HEK293 (cell line): ENCODE results near the gene LOXL1.
A peak's percentile ranks its signal among the peaks of the same experiment; 100 is the strongest.

ENCODE experiments used
- BCL11B ChIP-seq: fragments of 450-650 bp; formaldehyde crosslinking; IDR thresholded peaks from 2 replicates; pipeline ENCODE4 v1.5.1; 2016; ENCODE audit warnings: low read depth, missing biosample characterization, missing genetic modification characterization
- GFI1B ChIP-seq: fragments of 450-650 bp; formaldehyde crosslinking; IDR thresholded peaks from 2 replicates; pipeline ENCODE4 v1.5.1; 2016; ENCODE audit warnings: missing biosample characterization, missing genetic modification characterization
- HIC1 ChIP-seq: fragments of 450-650 bp; formaldehyde crosslinking; IDR thresholded peaks from 2 replicates; pipeline ENCODE4 v1.5.1; 2016; ENCODE audit warnings: missing biosample characterization, missing genetic modification characterization
- PRDM1 ChIP-seq: fragments of 450-650 bp; formaldehyde crosslinking; IDR thresholded peaks from 2 replicates; pipeline ENCODE4; 2016; ENCODE audit warnings: missing biosample characterization, missing genetic modification characterization
- PRDM10 ChIP-seq: fragments of 450-650 bp; formaldehyde crosslinking; IDR thresholded peaks from 2 replicates; pipeline ENCODE4 v1.5.1; 2016; ENCODE audit warnings: missing biosample characterization, missing genetic modification characterization
- SETDB1 ChIP-seq: IDR thresholded peaks from one replicate; pipeline ENCODE4 v1.6.1; 2017; ENCODE audit warnings: mild to moderate bottlenecking, low read length, moderate library complexity, mixed read lengths; ENCODE audit not compliant: insufficient read length
- SP3 ChIP-seq: fragments of 450-650 bp; formaldehyde crosslinking; IDR thresholded peaks from 2 replicates; pipeline ENCODE4 v1.5.1; 2016; ENCODE audit warnings: missing biosample characterization, missing genetic modification characterization
- TRIM28 ChIP-seq: IDR thresholded peaks from 2 replicates; pipeline ENCODE4 v1.6.1; 2011; ENCODE audit warnings: low read length, control low read depth, borderline replicate concordance
- WT1 ChIP-seq: fragments of 450-650 bp; formaldehyde crosslinking; IDR thresholded peaks from 2 replicates; pipeline ENCODE4 v1.5.1; 2016; ENCODE audit warnings: missing biosample characterization, missing genetic modification characterization
- YY1 ChIP-seq: fragments of 450-650 bp; formaldehyde crosslinking; IDR thresholded peaks from 2 replicates; pipeline ENCODE4 v1.5.1; 2018; ENCODE audit warnings: missing biosample characterization, missing genetic modification characterization
- ZBTB21 ChIP-seq: fragments of 450-650 bp; formaldehyde crosslinking; IDR thresholded peaks from 2 replicates; pipeline ENCODE4 v1.5.1; 2017; ENCODE audit warnings: missing biosample characterization, missing genetic modification characterization
- ZNF112 ChIP-seq: fragments of 450-650 bp; formaldehyde crosslinking; IDR thresholded peaks from 2 replicates; pipeline ENCODE4 v1.5.0; 2017; ENCODE audit warnings: missing biosample characterization, missing genetic modification characterization
- ZNF114 ChIP-seq: fragments of 450-650 bp; formaldehyde crosslinking; IDR thresholded peaks from 2 replicates; pipeline ENCODE4 v1.5.0; 2017; ENCODE audit warnings: missing biosample characterization, missing genetic modification characterization
- ZNF133 ChIP-seq: fragments of 450-650 bp; formaldehyde crosslinking; IDR thresholded peaks from 2 replicates; pipeline ENCODE4 v1.5.1; 2016; ENCODE audit warnings: missing biosample characterization, missing genetic modification characterization
- ZNF155 ChIP-seq: fragments of 450-650 bp; formaldehyde crosslinking; IDR thresholded peaks from 2 replicates; pipeline ENCODE4 v1.5.1; 2016; ENCODE audit warnings: missing biosample characterization, missing genetic modification characterization
- ZNF184 ChIP-seq: fragments of 450-650 bp; IDR thresholded peaks from 2 replicates; pipeline ENCODE4 v1.5.1; 2018; ENCODE audit warnings: missing biosample characterization, mild to moderate bottlenecking, missing genetic modification characterization
- ZNF19 ChIP-seq: fragments of 450-650 bp; formaldehyde crosslinking; IDR thresholded peaks from 2 replicates; pipeline ENCODE4; 2016; ENCODE audit warnings: missing biosample characterization, missing genetic modification characterization, low read depth
- ZNF266 ChIP-seq: fragments of 450-650 bp; formaldehyde crosslinking; IDR thresholded peaks from 2 replicates; pipeline ENCODE4 v1.5.1; 2016; ENCODE audit warnings: missing biosample characterization, missing genetic modification characterization, low read depth
- ZNF280C ChIP-seq: fragments of 450-650 bp; formaldehyde crosslinking; IDR thresholded peaks from 2 replicates; pipeline ENCODE4 v1.5.1; 2016; ENCODE audit warnings: missing biosample characterization, missing genetic modification characterization
- ZNF37A ChIP-seq: fragments of 450-650 bp; IDR thresholded peaks from 2 replicates; pipeline ENCODE4 v1.5.1; 2018; ENCODE audit warnings: missing biosample characterization, missing genetic modification characterization
- ZNF391 ChIP-seq: fragments of 450-650 bp; formaldehyde crosslinking; IDR thresholded peaks from 2 replicates; pipeline ENCODE4 v1.5.1; 2016; ENCODE audit warnings: low read depth, missing biosample characterization, missing genetic modification characterization, borderline replicate concordance
- ZNF404 ChIP-seq: fragments of 450-650 bp; formaldehyde crosslinking; IDR thresholded peaks from 2 replicates; pipeline ENCODE4 v1.5.1; 2017; ENCODE audit warnings: missing biosample characterization, missing genetic modification characterization
- ZNF510 ChIP-seq: fragments of 450-650 bp; formaldehyde crosslinking; IDR thresholded peaks from 2 replicates; pipeline ENCODE4 v1.5.1; 2018; ENCODE audit warnings: mild to moderate bottlenecking, missing genetic modification characterization, missing biosample characterization; ENCODE audit not compliant: insufficient replicate concordance
- ZNF513 ChIP-seq: fragments of 450-650 bp; IDR thresholded peaks from 2 replicates; pipeline ENCODE4 v1.5.1; 2018; ENCODE audit warnings: missing biosample characterization, missing genetic modification characterization
- ZNF555 ChIP-seq: fragments of 450-650 bp; formaldehyde crosslinking; conservative IDR thresholded peaks from 2 replicates; pipeline ENCODE4 v1.5.1; 2017; ENCODE audit warnings: missing biosample characterization, mild to moderate bottlenecking, missing genetic modification characterization, inconsistent platforms
- ZNF571 ChIP-seq: fragments of 450-650 bp; formaldehyde crosslinking; IDR thresholded peaks from 2 replicates; pipeline ENCODE4 v1.5.0; 2017; ENCODE audit warnings: missing biosample characterization, missing genetic modification characterization
- ZNF707 ChIP-seq: fragments of 450-650 bp; formaldehyde crosslinking; IDR thresholded peaks from 2 replicates; pipeline ENCODE4 v1.5.1; 2016; ENCODE audit warnings: missing biosample characterization, missing genetic modification characterization
- ZNF747 ChIP-seq: fragments of 450-650 bp; formaldehyde crosslinking; IDR thresholded peaks from 2 replicates; pipeline ENCODE4 v1.5.1; 2016; ENCODE audit warnings: missing biosample characterization, missing genetic modification characterization
- ZNF837 ChIP-seq: fragments of 450-650 bp; formaldehyde crosslinking; IDR thresholded peaks from 2 replicates; pipeline ENCODE4 v1.5.1; 2016; ENCODE audit warnings: missing biosample characterization, missing genetic modification characterization
- ZNF843 ChIP-seq: fragments of 450-650 bp; formaldehyde crosslinking; IDR thresholded peaks from 2 replicates; pipeline ENCODE4 v1.5.1; 2016; ENCODE audit warnings: missing biosample characterization, missing genetic modification characterization

The LOXL1 gene

GRCh38 chr15:73994912-73995622 is 68.8 kb downstream of the LOXL1 start (continued):
- TF ChIP-seq ZNF266 (tag by site-specific recombination) (no peak), ZNF391 (no peak), ZNF513 (no peak), ZNF280C (tag by site-specific recombination) (no peak), GFI1B (tag by site-specific recombination) (no peak), YY1 (tag by site-specific recombination) (no peak), ZNF112 (no peak), ZNF843 (no peak), ZNF184 (no peak), ZNF133 (tag by site-specific recombination) (no peak), ZNF571 (tag by site-specific recombination) (no peak), TRIM28 (no peak), SETDB1 (no peak), ZNF510 (tag by site-specific recombination) (no peak), ZNF37A (tag by site-specific recombination) (no peak), ZNF747 (no peak), ZNF155 (tag by site-specific recombination) (no peak), WT1 (tag by site-specific recombination) (peak; percentile 73; the same call in 1 of the 2 replicates), ZNF707 (tag by site-specific recombination) (no peak), PRDM10 (tag by site-specific recombination) (peak; percentile 51; the same call in 1 of the 2 replicates), ZNF404 (tag by site-specific recombination) (no peak), PRDM1 (tag by site-specific recombination) (0 out of 2 replicates have a peak, but pooled peaks have one; percentile 6), HIC1 (peak; percentile 30; the same call in 1 of the 2 replicates), ZBTB21 (tag by site-specific recombination) (no peak), ZNF19 (tag by site-specific recombination) (no peak), ZNF837 (tag by site-specific recombination) (no peak), SP3 (tag by site-specific recombination) (no peak), ZNF114 (tag by site-specific recombination) (no peak), ZNF555 (no peak), BCL11B (tag by site-specific recombination) (0 out of 2 replicates have a peak, but pooled peaks have one; percentile 56)
